D721Med (cell line): ENCODE results near the gene USB1.

Experiments
- DNase-seq: peaks from one replicate; pipeline ENCODE4 v3.0.0; 2011; ENCODE audit warnings: low spot score; ENCODE audit not compliant: insufficient read length
- FAIRE-seq: peaks from 2 replicates; lab custom pipeline; 2011; peaks lifted over from hg19 to GRCh38; lab: Jason Lieb, UNC
- CTCF ChIP-seq: IDR thresholded peaks from 2 replicates; pipeline ENCODE4 v1.5.1; 2012; ENCODE audit warnings: mild to moderate bottlenecking, control low read depth; ENCODE audit not compliant: insufficient read depth; ENCODE audit errors: missing control alignments

Gene USB1

GRCh38 chr16:58045096-58045495, 43.9 kb downstream of the USB1 start:
- no peak for DNase-seq
- no peak for FAIRE-seq
- no peak for TF ChIP-seq CTCF

GRCh38 chr16:58046054-58046881, 45.1 kb downstream of the USB1 start:
- no peak for FAIRE-seq
- no peak for DNase-seq

GRCh38 chr16:58046936-58047335, 45.7 kb downstream of the USB1 start:
- FAIRE-seq, result no peak
- no peak for TF ChIP-seq CTCF
- DNase-seq, result no peak

More at GRCh38 chr16:58046054-58046881, 45.1 kb downstream of the USB1 start:
- no peak for TF ChIP-seq CTCF

- FAIRE-seq (no peak), DNase-seq (no peak)
- TF ChIP-seq CTCF, result no peak
Measured at GRCh38 chr16:58047557-58048348, 46.5 kb downstream of the USB1 start.

GRCh38 chr16:58048494-58049231, 47.5 kb downstream of the USB1 start:
- no peak for TF ChIP-seq CTCF
- DNase-seq (no peak), FAIRE-seq (no peak)

- FAIRE-seq (no peak), DNase-seq (no peak)
- TF ChIP-seq CTCF, result no peak
Measured at GRCh38 chr16:58049232-58050185, 48.3 kb downstream of the USB1 start.
